IMR-90 (cell line): ENCODE data around the gene PRKN.

ENCODE experiments used
- CTCF ChIP-seq: conservative IDR thresholded peaks from 2 replicates; pipeline ENCODE4 v1.5.1; 2012; ENCODE audit warnings: mild to moderate bottlenecking, low read depth, low read length, improper control_type of control experiment
- ELK1 ChIP-seq: fragments of 150-350 bp; IDR thresholded peaks from 2 replicates; pipeline ENCODE4 v1.6.1; 2016; ENCODE audit warnings: low read depth, mild to moderate bottlenecking, low read length, moderate library complexity, borderline replicate concordance
- POLR2A ChIP-seq: IDR thresholded peaks from 2 replicates; pipeline ENCODE4 v1.6.1; 2012; ENCODE audit warnings: mild to moderate bottlenecking, low read depth, low read length
- RAD21 ChIP-seq: IDR thresholded peaks from 2 replicates; pipeline ENCODE4 v1.6.1; 2012; ENCODE audit warnings: low read length, improper control_type of control experiment

- no peak for TF ChIP-seq RAD21
- TF ChIP-seq CTCF = no peak
- TF ChIP-seq POLR2A = no peak
- no peak for TF ChIP-seq ELK1
Observed at GRCh38 chr6:161458201-161458951, 1269.2 kb downstream of the PRKN start.
